H9 (cell line): Measurements from ENCODE around the gene TAS1R1. TPM values are rescaled to one million over a fixed set of nuclear protein-coding genes. Genes with fewer than 3 reads are reported as not detected.

Source experiments
- DNase-seq: peaks from one replicate; pipeline ENCODE4 v3.0.0-alpha.2; 2017
- H2AFZ ChIP-seq: one replicate; pipeline ENCODE4 v1.6.1; 2013; ENCODE audit warnings: mild to moderate bottlenecking, low read length, control low read depth, moderate library complexity
- H2AK5ac ChIP-seq: 2 replicates; pipeline ENCODE4 v1.6.1; 2013; ENCODE audit warnings: low read length, control low read depth, mixed read lengths; ENCODE audit not compliant: insufficient read length
- H2BK120ac ChIP-seq: one replicate; pipeline ENCODE4 v1.6.1; 2013; ENCODE audit warnings: low read depth, mild to moderate bottlenecking, low read length, control low read depth, inconsistent platforms; ENCODE audit not compliant: poor library complexity, severe bottlenecking
- H2BK12ac ChIP-seq: 2 replicates; pipeline ENCODE4 v1.6.1; 2013; ENCODE audit warnings: low read length, control low read depth, mixed read lengths, low read depth; ENCODE audit not compliant: insufficient read length
- H2BK15ac ChIP-seq: 2 replicates; pipeline ENCODE4 v1.6.1; 2013; ENCODE audit warnings: low read depth, low read length, control low read depth
- H2BK20ac ChIP-seq: one replicate; pipeline ENCODE4 v1.6.1; 2013; ENCODE audit warnings: low read depth, mild to moderate bottlenecking, low read length, control low read depth, inconsistent platforms; ENCODE audit not compliant: poor library complexity, severe bottlenecking
- H2BK5ac ChIP-seq: 2 replicates; pipeline ENCODE4 v1.6.1; 2013; ENCODE audit warnings: low read length, control low read depth, mixed read lengths; ENCODE audit not compliant: insufficient read length
- H3K14ac ChIP-seq: 2 replicates; pipeline ENCODE4 v1.6.1; 2013; ENCODE audit warnings: low read length, control low read depth; ENCODE audit not compliant: insufficient read depth
- H3K18ac ChIP-seq: 2 replicates; pipeline ENCODE4 v1.6.1; 2013; ENCODE audit warnings: low read depth, mild to moderate bottlenecking, mixed read lengths, low read length, control low read depth; ENCODE audit not compliant: insufficient read length
- H3K23ac ChIP-seq: 2 replicates; pipeline ENCODE4 v1.6.1; 2013; ENCODE audit warnings: low read length, control low read depth, mixed read lengths, low read depth; ENCODE audit not compliant: insufficient read length
- H3K23me2 ChIP-seq: 2 replicates; pipeline ENCODE4 v1.6.1; 2013; ENCODE audit warnings: low read depth, mild to moderate bottlenecking, mixed read lengths, low read length, control low read depth; ENCODE audit not compliant: insufficient read length, poor library complexity, severe bottlenecking
- H3K27ac ChIP-seq: 2 replicates; pipeline ENCODE4 v1.5.1; 2013; ENCODE audit warnings: low read length, control low read depth, mixed read lengths, low read depth; ENCODE audit not compliant: insufficient read length
- H3K27me3 ChIP-seq: 2 replicates; pipeline ENCODE4 v1.6.1; 2013; ENCODE audit warnings: low read length, control low read depth, inconsistent platforms; ENCODE audit not compliant: insufficient read depth
- H3K4ac ChIP-seq: 2 replicates; pipeline ENCODE4 v1.6.1; 2013; ENCODE audit warnings: low read depth, mild to moderate bottlenecking, control low read depth, inconsistent platforms, low read length, moderate library complexity
- H3K4me1 ChIP-seq: 2 replicates; pipeline ENCODE4 v1.6.1; 2013; ENCODE audit warnings: low read length, control low read depth, inconsistent platforms; ENCODE audit not compliant: insufficient read depth
- H3K4me2 ChIP-seq: 2 replicates; pipeline ENCODE4 v1.6.1; 2013; ENCODE audit warnings: low read length, control low read depth, mixed read lengths; ENCODE audit not compliant: insufficient read length, insufficient read depth
- H3K56ac ChIP-seq: 2 replicates; pipeline ENCODE4 v1.6.1; 2013; ENCODE audit warnings: low read depth, mild to moderate bottlenecking, mixed read lengths, low read length, control low read depth; ENCODE audit not compliant: insufficient read length
- H3K79me1 ChIP-seq: 2 replicates; pipeline ENCODE4 v1.6.1; 2013; ENCODE audit warnings: low read depth, mild to moderate bottlenecking, moderate library complexity, low read length, control low read depth, inconsistent platforms; ENCODE audit not compliant: insufficient read depth, poor library complexity, severe bottlenecking
- H3K79me2 ChIP-seq: 2 replicates; pipeline ENCODE4 v1.6.1; 2013; ENCODE audit warnings: low read length, control low read depth, inconsistent platforms; ENCODE audit not compliant: insufficient read depth
- H3K9ac ChIP-seq: 2 replicates; pipeline ENCODE4 v1.6.1; 2013; ENCODE audit warnings: low read length, control low read depth, mixed read lengths; ENCODE audit not compliant: insufficient read length; ENCODE audit errors: extremely low read depth
- H3K9me3 ChIP-seq: one replicate; pipeline ENCODE4 v1.6.1; 2013; ENCODE audit warnings: low read depth, low read length, inconsistent platforms; ENCODE audit not compliant: control insufficient read depth
- H3T11ph ChIP-seq: one replicate; pipeline ENCODE4 v1.6.1; 2013; ENCODE audit warnings: mild to moderate bottlenecking, low read length, control low read depth, inconsistent platforms
- H4K20me1 ChIP-seq: one replicate; pipeline ENCODE4 v1.6.1; 2013; ENCODE audit not compliant: control insufficient read depth, insufficient read length, insufficient read depth
- H4K5ac ChIP-seq: 2 replicates; pipeline ENCODE4 v1.6.1; 2013; ENCODE audit warnings: low read depth, mild to moderate bottlenecking, mixed read lengths, low read length, control low read depth; ENCODE audit not compliant: insufficient read length
- H4K8ac ChIP-seq: replicated peaks from 2 replicates; pipeline ENCODE4 v1.6.1; 2013; ENCODE audit warnings: low read length, control low read depth, mixed read lengths, low read depth; ENCODE audit not compliant: insufficient read length
- H4K91ac ChIP-seq: 2 replicates; pipeline ENCODE4 v1.6.1; 2013; ENCODE audit warnings: low read depth, mild to moderate bottlenecking, moderate library complexity, mixed read lengths, low read length, control low read depth; ENCODE audit not compliant: insufficient read length
- H3K27ac Mint-ChIP-seq, 3 experiments: 2 replicates in 2 of 3; 3 replicates in 1 of 3; pipeline ENCODE4 v1.8.0; 2020 to 2021; ENCODE audit warnings: mixed read lengths in 3 of 3, mild to moderate bottlenecking in 1 of 3, moderate library complexity in 1 of 3
- H3K27me3 Mint-ChIP-seq: 2 replicates; pipeline ENCODE4 v1.8.0; 2021; ENCODE audit warnings: low read depth, mild to moderate bottlenecking, moderate library complexity, mixed read lengths
- H3K36me3 Mint-ChIP-seq, 3 experiments: 2 replicates in 2 of 3; 3 replicates in 1 of 3; pipeline ENCODE4 v1.8.0; 2020 to 2021; ENCODE audit warnings: low read depth in 3 of 3, mixed read lengths in 3 of 3; ENCODE audit not compliant: insufficient read depth in 1 of 3
- H3K4me1 Mint-ChIP-seq, 2 experiments: 2 replicates each; pipeline ENCODE4 v1.8.0; 2020; ENCODE audit warnings: mixed read lengths in 2 of 2
- H3K4me3 Mint-ChIP-seq, 2 experiments: 2 replicates in 1 of 2; 3 replicates in 1 of 2; pipeline ENCODE4 v1.8.0; 2020 to 2021; ENCODE audit warnings: mild to moderate bottlenecking in 2 of 2, mixed read lengths in 2 of 2, moderate library complexity in 1 of 2
- H3K9me3 Mint-ChIP-seq, 2 experiments: 2 replicates in 1 of 2; 3 replicates in 1 of 2; pipeline ENCODE4 v1.8.0; 2020; ENCODE audit warnings: mild to moderate bottlenecking in 2 of 2, mixed read lengths in 2 of 2, moderate library complexity in 1 of 2
- CTCF ChIP-seq: fragments of 200-600 bp; sonication (generic); conservative IDR thresholded peaks from 3 replicates; pipeline ENCODE4 v1.8.0; 2021; ENCODE audit warnings: antibody characterized with exemption, mild to moderate bottlenecking
- WGBS: extraction: QIAGEN DNeasy Blood & Tissue Kit; methylation state at CpG from one replicate; pipeline ENCODE4 v1.1.7; 2013; ENCODE audit warnings: missing lambda C conversion rate, low lambda C conversion rate, mixed read lengths; ENCODE audit not compliant: insufficient read length; ENCODE audit errors: extremely low coverage; 5-methylcytosine and 5-hydroxymethylcytosine counted together
- total RNA-seq: library from RNA; stranded (reverse); gene quantifications from 2 replicates; pipeline ENCODE4 v1.2.1, GENCODE V29; 2021

Gene TAS1R1
- total RNA-seq, 1 experiment from 2014 or later, result not detected

- no peak overlapping the region for H3K18ac ChIP-seq
- no peak overlapping the region for H2BK120ac ChIP-seq
- H3K23me2 ChIP-seq, result no peaks in the 10 kb centered on the region
- H2BK20ac ChIP-seq, result no peak overlapping the region
- no CpG with 5 or more reads among the region's 13 CpGs for WGBS
- H3K23ac ChIP-seq, result no peak overlapping the region
- no peak for DNase-seq
- no peak overlapping the region for H2AK5ac ChIP-seq
- Mint-ChIP-seq H3K27me3 (no peaks in the 10 kb centered on the region), H3K4me1 (no peaks in the 10 kb centered on the region), H3K9me3 (no peaks in the 10 kb centered on the region), H3K36me3 (peaks cover 43 to 79% (median 78%) of the 10 kb centered on the region in 3 experiments; a peak in 6 of 7 replicates), H3K4me3 (no peak overlapping the region), H3K27ac (no peak overlapping the region)
- H2BK15ac ChIP-seq, result no peak overlapping the region
- no peak overlapping the region for H3K56ac ChIP-seq
- no peaks in the 10 kb centered on the region for H4K20me1 ChIP-seq
- no peak overlapping the region for H3K4me2 ChIP-seq
- no peak overlapping the region for H4K8ac ChIP-seq
- H3K9ac ChIP-seq, result no peak overlapping the region
- H3K14ac ChIP-seq, result no peak overlapping the region
- H3K4me1 ChIP-seq, result no peaks in the 10 kb centered on the region
- no peak overlapping the region for H2BK12ac ChIP-seq
- H4K5ac ChIP-seq, result no peak overlapping the region
- no peak overlapping the region for H2BK5ac ChIP-seq
- no peaks in the 10 kb centered on the region for H3K79me2 ChIP-seq
- no peak overlapping the region for H3K4ac ChIP-seq
- H3K27me3 ChIP-seq, result no peaks in the 10 kb centered on the region
- H3K9me3 ChIP-seq, result no peaks in the 10 kb centered on the region
- H2AFZ ChIP-seq, result no peak overlapping the region
- no peak overlapping the region for H3K27ac ChIP-seq
- no peak for TF ChIP-seq CTCF
- no peak overlapping the region for H3T11ph ChIP-seq
- H4K91ac ChIP-seq, result no peak overlapping the region
- no peaks in the 10 kb centered on the region for H3K79me1 ChIP-seq
Observed at GRCh38 chr1:6530504-6531160, 24.5 kb upstream of the TAS1R1 start.
